Suppressor macrophage treated with lipopolysaccharide for 1 hour (primary cell): ENCODE data around the gene CTSG.
"Not testable (repeated sequence)": the region's sequence is repeated elsewhere in the genome, so short reads cannot be mapped to it uniquely, and the experiment has no call there.

ENCODE experiments used
- DNase-seq, 3 donors: peaks; one replicate each; pipeline ENCODE4 v3.0.0-alpha.2; 2020 to 2022

The CTSG gene

DNA sequence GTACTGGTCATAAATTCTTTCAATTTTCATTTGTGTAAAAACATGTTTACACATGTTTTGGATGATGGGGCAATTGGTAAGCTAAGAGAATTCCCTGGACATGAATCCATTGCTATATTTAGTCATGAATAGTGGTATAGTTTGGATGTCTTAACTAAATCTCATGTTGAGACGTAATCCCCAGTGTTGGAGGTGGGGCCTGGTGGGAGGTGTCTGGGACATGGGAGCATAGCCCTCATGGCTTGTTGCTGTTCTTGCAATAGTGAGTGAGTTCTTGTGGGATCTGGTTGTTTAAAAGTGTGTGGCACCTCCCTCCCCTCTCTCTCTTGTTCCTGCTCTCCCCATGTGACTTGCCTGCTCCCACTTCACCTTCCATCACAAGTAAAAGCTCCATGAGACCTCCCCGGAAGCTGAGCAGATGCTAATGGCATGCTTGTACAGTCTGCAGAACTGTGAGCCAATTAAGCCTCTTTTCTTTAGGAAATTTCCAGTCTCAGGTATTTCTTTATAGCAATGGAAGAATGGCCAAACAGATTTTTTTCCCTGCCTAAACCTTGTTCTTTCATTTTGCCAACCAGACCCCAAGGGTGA is 33.6 kb downstream of the CTSG start:
- no peak for DNase-seq

DNA sequence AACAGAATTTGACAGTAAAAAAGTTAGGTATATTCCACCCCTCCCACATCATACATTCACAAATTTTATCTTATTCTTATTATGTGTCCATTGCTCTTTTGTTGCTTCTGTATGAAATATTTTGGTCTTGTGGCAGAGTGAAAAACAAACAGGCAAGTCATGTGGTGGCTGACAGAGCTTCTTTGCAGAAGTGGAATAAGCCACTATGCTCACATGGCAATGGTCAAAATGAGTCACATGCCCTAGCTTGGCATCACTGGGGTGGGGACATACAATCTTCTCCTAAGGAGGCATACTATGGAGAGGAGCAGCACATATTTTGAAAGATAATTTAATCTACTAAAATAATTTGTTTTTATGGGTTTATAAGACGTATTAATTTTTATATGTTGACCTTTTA is 40.3 kb downstream of the CTSG start:
- DNase-seq = peak; percentile 62 to 76 (median 67)

- DNase-seq = peak; percentile 13 to 42 (median 35)
Measured at GRCh38 chr14:24534286-24534685, 41.8 kb downstream of the CTSG start.

DNA sequence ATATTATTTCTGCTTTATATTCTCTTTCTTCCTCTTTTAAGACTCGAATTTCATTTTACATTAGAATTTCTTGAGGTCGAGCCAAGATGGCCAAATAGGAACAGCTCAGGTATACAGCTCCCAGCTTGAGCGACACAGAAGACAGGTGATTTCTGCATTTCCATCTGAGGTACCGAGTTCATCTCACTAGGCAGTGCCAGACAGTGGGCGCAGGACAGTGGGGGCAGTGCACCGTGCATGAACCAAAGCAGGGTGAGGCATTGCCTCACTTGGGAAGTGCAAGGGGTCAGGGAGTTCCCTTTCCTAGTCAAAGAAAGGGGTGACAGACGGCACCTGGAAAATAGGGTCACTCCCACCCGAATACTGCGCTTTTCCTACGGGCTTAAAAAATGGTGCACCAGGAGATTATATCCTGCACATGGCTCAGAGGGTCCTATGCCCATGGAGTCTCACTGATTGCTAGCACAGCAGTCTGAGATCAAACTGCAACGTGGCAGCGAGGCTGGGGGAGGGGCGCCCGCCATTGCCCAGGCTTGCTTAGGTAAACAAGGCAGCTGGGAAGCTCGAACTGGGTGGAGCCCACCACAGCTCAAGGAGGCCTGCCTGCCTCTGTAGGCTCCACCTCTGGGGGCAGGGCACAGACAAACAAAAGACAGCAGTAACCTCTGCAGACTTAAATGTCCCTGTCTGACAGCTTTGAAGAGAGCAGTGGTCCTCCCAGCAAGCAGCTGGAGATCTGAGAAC is 50.0 kb downstream of the CTSG start:
- DNase-seq = not testable (repeated sequence)
